Measurements from ENCODE around the gene NYNRIN.

The NYNRIN gene

DNA sequence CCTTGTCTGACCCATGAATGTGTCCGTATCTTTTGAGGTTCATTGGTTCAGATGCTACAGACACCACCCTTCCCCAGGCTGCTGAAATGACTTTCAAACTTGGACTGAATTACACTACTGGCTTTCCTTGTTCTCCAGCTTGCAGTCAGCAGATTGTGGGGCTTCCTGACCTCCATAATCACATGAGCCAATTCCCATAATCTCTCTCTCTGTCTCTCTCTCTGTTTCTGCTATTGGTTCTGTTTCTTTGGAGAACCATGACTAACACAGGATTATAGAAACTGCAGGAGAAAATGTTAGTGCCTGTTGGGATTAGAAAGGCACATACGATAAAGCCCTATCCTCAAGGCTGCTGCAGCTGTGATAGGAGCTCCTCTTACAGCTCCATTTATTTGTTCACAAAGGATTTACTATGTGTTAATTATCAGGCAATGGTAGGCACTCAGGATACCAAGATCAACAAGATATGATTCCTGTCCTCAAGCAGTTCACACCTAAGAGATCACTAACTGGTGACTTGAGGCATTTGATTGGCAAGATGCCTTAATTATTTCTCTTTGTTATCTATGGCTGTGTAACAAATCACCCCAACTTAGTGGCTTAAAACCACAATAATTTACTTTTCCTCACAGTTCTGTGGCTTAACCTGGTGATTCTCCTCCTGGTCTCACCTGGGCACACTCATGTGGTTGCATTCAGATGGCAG lies 10.2 kb upstream of the NYNRIN start:
- peaks cover 28% of the 10 kb centered on the region for H3K4me1 ChIP-seq (ENCODE audit: insufficient read depth, low read length, severe bottlenecking)
- H3K27ac ChIP-seq (ENCODE audit: low read depth, low read length, poor library complexity, severe bottlenecking) = no peak overlapping the region
- H2AFZ ChIP-seq (ENCODE audit: low read length) = no peak overlapping the region

DNA sequence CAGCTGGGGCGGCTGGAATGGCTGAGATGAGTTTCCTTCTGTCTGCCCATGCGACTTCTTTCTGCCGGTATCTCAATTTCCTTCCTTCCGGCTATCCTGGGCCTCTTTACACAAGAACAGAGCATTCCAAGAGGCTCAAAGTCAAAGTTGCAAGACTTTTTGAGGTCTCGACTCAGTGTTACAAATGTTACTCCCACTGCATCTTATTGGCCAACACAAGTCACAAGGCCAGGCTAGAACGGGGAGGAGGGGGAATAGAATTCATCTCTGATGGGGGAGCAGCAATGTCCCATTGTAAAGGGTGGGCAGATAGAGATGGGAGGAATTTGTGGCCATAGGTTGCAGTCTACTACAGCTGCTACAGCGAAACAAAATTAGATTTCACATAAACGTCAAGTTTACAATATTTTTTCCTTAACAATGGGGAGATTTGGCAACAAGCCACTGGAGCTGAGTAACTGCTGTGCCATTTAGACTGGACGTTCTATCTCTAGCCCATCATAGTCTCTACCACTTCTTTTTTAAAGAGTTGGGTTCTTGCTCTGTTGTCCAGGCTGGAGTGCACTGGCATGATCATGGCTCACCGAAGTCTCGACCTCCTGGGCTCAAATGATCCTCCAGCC lies 9.5 kb upstream of the NYNRIN start:
- Histone ChIP-seq H3F3A (ENCODE audit: insufficient read depth, low read length) (no peaks in the 10 kb centered on the region), H3K9me3 (ENCODE audit: low read length) (no peaks in the 10 kb centered on the region), H3K4me2 (ENCODE audit: low read length) (peak overlapping the region; percentile 11; the same call in 1 of the 2 replicates), H3K4me1 (ENCODE audit: insufficient read depth, low read length, severe bottlenecking) (peaks cover 35% of the 10 kb centered on the region), H2AFZ (ENCODE audit: low read length) (no peak overlapping the region), H3K4me3 (ENCODE audit: low read depth, low read length, poor library complexity, severe bottlenecking) (no peak overlapping the region), H3K36me3 (ENCODE audit: insufficient read depth, low read length) (no peaks in the 10 kb centered on the region), H3K9me2 (ENCODE audit: low read depth, low read length) (no peaks in the 10 kb centered on the region), H3K9ac (ENCODE audit: low read length) (no peak overlapping the region), H4K20me1 (ENCODE audit: insufficient read depth, low read length) (no peaks in the 10 kb centered on the region), H3K79me2 (ENCODE audit: insufficient read depth, low read length) (no peaks in the 10 kb centered on the region), H3K27ac (ENCODE audit: low read depth, low read length, poor library complexity, severe bottlenecking) (no peak overlapping the region), H3K27me3 (ENCODE audit: insufficient read depth, low read length) (peaks cover 8% of the 10 kb centered on the region; the same call in 1 of the 2 replicates)
- TF ChIP-seq, protein P1, sequence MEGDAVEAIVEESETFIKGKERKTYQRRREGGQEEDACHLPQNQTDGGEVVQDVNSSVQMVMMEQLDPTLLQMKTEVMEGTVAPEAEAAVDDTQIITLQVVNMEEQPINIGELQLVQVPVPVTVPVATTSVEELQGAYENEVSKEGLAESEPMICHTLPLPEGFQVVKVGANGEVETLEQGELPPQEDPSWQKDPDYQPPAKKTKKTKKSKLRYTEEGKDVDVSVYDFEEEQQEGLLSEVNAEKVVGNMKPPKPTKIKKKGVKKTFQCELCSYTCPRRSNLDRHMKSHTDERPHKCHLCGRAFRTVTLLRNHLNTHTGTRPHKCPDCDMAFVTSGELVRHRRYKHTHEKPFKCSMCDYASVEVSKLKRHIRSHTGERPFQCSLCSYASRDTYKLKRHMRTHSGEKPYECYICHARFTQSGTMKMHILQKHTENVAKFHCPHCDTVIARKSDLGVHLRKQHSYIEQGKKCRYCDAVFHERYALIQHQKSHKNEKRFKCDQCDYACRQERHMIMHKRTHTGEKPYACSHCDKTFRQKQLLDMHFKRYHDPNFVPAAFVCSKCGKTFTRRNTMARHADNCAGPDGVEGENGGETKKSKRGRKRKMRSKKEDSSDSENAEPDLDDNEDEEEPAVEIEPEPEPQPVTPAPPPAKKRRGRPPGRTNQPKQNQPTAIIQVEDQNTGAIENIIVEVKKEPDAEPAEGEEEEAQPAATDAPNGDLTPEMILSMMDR (IDR thresholded peaks at IDR 0.05; ENCODE audit: low read length) = no peak
- TF ChIP-seq EZH2 (IDR thresholded peaks at IDR 0.05; ENCODE audit: borderline replicate concordance, low read length) = no peak

More for the DNA sequence above, 10.2 kb upstream of the NYNRIN start:
- H3K9me3 ChIP-seq (ENCODE audit: low read length) = no peaks in the 10 kb centered on the region
- no peak overlapping the region for H3K4me3 ChIP-seq (ENCODE audit: low read depth, low read length, poor library complexity, severe bottlenecking)
- H3K9me2 ChIP-seq (ENCODE audit: low read depth, low read length) = no peaks in the 10 kb centered on the region
- H4K20me1 ChIP-seq (ENCODE audit: insufficient read depth, low read length) = no peaks in the 10 kb centered on the region
- peaks cover 8% of the 10 kb centered on the region; the same call in 1 of the 2 replicates for H3K27me3 ChIP-seq (ENCODE audit: insufficient read depth, low read length)
- no peaks in the 10 kb centered on the region for H3K36me3 ChIP-seq (ENCODE audit: insufficient read depth, low read length)
- no peak overlapping the region for H3K4me2 ChIP-seq (ENCODE audit: low read length)
- TF ChIP-seq, protein P1 (IDR thresholded peaks at IDR 0.05; ENCODE audit: low read length) = no peak
- TF ChIP-seq EZH2 (IDR thresholded peaks at IDR 0.05; ENCODE audit: borderline replicate concordance, low read length) = no peak
- H3K9ac ChIP-seq (ENCODE audit: low read length) = no peak overlapping the region
- no peaks in the 10 kb centered on the region for H3F3A ChIP-seq (ENCODE audit: insufficient read depth, low read length)
- H3K79me2 ChIP-seq (ENCODE audit: insufficient read depth, low read length) = no peaks in the 10 kb centered on the region

DNA sequence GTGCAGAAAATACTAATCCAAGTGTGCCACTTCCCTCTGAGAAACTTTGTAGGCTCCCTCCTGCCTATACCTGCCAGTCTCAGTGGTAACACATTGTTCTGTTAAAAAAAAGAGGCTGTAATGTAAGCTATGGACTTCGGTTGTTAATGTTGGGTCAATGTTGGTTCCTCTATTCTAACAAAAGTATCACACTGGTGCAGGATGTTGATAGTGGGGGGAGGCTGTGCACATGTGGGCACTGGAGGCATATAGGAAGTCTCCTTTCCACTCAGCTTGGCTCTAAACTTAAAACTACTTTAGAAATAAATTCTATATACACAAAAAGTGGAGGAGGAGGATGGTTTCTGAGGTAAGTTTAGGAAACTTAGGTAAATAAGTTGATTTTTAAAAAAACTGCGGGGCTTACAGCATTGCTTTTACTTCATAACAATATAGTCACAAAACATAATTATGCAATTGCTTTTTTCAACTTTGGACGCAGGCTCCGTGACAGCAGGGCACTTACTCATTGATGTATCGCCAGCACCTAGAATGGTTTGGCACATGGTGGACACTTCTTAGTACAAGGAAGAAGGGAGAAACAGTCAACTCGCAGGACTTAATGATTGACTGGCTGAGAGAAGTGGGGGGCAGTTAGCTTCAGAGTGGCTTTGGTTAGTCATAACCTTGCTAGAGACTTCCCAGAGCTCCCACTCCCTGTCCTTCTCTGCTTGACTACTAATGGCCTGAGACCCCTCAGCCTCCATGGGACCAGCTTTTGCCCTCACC lies 7.9 kb upstream of the NYNRIN start:
- H4K20me1 ChIP-seq (ENCODE audit: insufficient read depth, low read length) = no peaks in the 10 kb centered on the region
- H3K4me2 ChIP-seq (ENCODE audit: low read length) = peak overlapping the region; percentile 7; the same call in 1 of the 2 replicates
- no peak for TF ChIP-seq EZH2 (IDR thresholded peaks at IDR 0.05; ENCODE audit: borderline replicate concordance, low read length)
- TF ChIP-seq, protein P1 (IDR thresholded peaks at IDR 0.05; ENCODE audit: low read length) = no peak
- no peaks in the 10 kb centered on the region for H3K36me3 ChIP-seq (ENCODE audit: insufficient read depth, low read length)
- H3K27me3 ChIP-seq (ENCODE audit: insufficient read depth, low read length) = peaks cover 8% of the 10 kb centered on the region; the same call in 1 of the 2 replicates
- peaks cover 35% of the 10 kb centered on the region for H3K4me1 ChIP-seq (ENCODE audit: insufficient read depth, low read length, severe bottlenecking)
- H3F3A ChIP-seq (ENCODE audit: insufficient read depth, low read length) = no peaks in the 10 kb centered on the region
- H3K27ac ChIP-seq (ENCODE audit: low read depth, low read length, poor library complexity, severe bottlenecking) = no peak overlapping the region
- no peak overlapping the region for H3K9ac ChIP-seq (ENCODE audit: low read length)
- H3K4me3 ChIP-seq (ENCODE audit: low read depth, low read length, poor library complexity, severe bottlenecking) = no peak overlapping the region
- no peaks in the 10 kb centered on the region for H3K9me3 ChIP-seq (ENCODE audit: low read length)
- no peaks in the 10 kb centered on the region for H3K79me2 ChIP-seq (ENCODE audit: insufficient read depth, low read length)
- H3K9me2 ChIP-seq (ENCODE audit: low read depth, low read length) = no peaks in the 10 kb centered on the region
- no peak overlapping the region for H2AFZ ChIP-seq (ENCODE audit: low read length)
